ENCODE data around the gene LEFTY1. TPM values are rescaled to one million over a fixed set of nuclear protein-coding genes. Genes with fewer than 3 reads are reported as not detected.
A peak's percentile ranks its signal among the peaks of the same experiment; 100 is the strongest.

Gene LEFTY1
- total and polyA plus RNA-seq, 4 donors: 0.42 to 1.4 (median 0.87) TPM

DNA sequence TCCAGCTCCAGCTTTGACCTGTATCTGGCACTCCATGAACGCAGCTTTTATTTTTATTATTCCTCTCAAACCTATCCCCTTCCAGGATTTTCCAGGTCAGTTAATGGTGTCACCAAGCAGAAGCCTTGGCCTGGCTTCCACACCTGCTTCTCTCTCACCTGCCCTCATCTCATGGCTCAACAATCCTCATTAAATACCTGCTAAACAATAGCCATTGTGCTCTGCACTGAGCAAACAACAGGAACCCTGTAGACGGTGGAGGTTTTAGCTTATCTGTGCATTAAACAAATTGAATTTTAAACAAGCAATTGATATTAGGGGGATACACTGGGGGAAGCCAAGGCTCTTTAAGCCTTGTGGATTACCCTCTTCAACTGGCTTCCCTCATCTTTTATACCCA, 19.8 kb upstream of the LEFTY1 start:
- Histone ChIP-seq H3K27ac (ENCODE audit: low read depth in 1 of 2, low read length in 2 of 2) (no peak overlapping the region), H3K4me1 (ENCODE audit: control insufficient read depth in 4 of 4, insufficient read depth in 4 of 4, low read length in 3 of 4) (peaks cover 0 to 2% (median 0%) of the 10 kb centered on the region in 4 donors), H3K9me3 (ENCODE audit: control insufficient read depth in 4 of 4, low read length in 3 of 4) (no peaks in the 10 kb centered on the region), H3K27me3 (ENCODE audit: control insufficient read depth in 4 of 4, insufficient read depth in 4 of 4, low read length in 3 of 4) (no peaks in the 10 kb centered on the region), H3K36me3 (ENCODE audit: control insufficient read depth in 4 of 4, insufficient read depth in 3 of 4, low read depth in 1 of 4, low read length in 3 of 4) (no peaks in the 10 kb centered on the region), H3K4me3 (ENCODE audit: low read depth in 1 of 3, low read length in 3 of 3) (no peak overlapping the region), H3K9ac (ENCODE audit: low read depth in 1 of 2, low read length in 2 of 2) (no peak overlapping the region)
- TF ChIP-seq, protein P1, sequence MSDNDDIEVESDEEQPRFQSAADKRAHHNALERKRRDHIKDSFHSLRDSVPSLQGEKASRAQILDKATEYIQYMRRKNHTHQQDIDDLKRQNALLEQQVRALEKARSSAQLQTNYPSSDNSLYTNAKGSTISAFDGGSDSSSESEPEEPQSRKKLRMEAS (IDR thresholded peaks at IDR 0.05): no peak
- TF ChIP-seq HNF4G (IDR thresholded peaks at IDR 0.05): no peak
- no peak for TF ChIP-seq SP1 (IDR thresholded peaks at IDR 0.05)
- no peak for TF ChIP-seq FOXA2 (IDR thresholded peaks at IDR 0.05)
- TF ChIP-seq NR2F2 (IDR thresholded peaks at IDR 0.05): no peak
- TF ChIP-seq, protein P2, sequence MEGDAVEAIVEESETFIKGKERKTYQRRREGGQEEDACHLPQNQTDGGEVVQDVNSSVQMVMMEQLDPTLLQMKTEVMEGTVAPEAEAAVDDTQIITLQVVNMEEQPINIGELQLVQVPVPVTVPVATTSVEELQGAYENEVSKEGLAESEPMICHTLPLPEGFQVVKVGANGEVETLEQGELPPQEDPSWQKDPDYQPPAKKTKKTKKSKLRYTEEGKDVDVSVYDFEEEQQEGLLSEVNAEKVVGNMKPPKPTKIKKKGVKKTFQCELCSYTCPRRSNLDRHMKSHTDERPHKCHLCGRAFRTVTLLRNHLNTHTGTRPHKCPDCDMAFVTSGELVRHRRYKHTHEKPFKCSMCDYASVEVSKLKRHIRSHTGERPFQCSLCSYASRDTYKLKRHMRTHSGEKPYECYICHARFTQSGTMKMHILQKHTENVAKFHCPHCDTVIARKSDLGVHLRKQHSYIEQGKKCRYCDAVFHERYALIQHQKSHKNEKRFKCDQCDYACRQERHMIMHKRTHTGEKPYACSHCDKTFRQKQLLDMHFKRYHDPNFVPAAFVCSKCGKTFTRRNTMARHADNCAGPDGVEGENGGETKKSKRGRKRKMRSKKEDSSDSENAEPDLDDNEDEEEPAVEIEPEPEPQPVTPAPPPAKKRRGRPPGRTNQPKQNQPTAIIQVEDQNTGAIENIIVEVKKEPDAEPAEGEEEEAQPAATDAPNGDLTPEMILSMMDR (IDR thresholded peaks at IDR 0.05; ENCODE audit: low read depth, low read length, missing input control): no peak
- no peak for TF ChIP-seq YY1 (IDR thresholded peaks at IDR 0.05)
- no peak for TF ChIP-seq RXRA (IDR thresholded peaks at IDR 0.05)
- no peak for TF ChIP-seq RAD21 (IDR thresholded peaks at IDR 0.05)
- no peak for TF ChIP-seq EGR1 (IDR thresholded peaks at IDR 0.05; ENCODE audit: low read depth in 2 of 2)
- TF ChIP-seq GABPA (IDR thresholded peaks at IDR 0.05 in 1 of 2, conservative IDR thresholded peaks at IDR 0.05 in 1 of 2): no peak
- TF ChIP-seq FOXA1 (IDR thresholded peaks at IDR 0.05): no peak
- WGBS: 88% methylated on average over 2 of the region's 2 CpGs
- DNase-seq (ENCODE audit: low spot score): no peak

DNA sequence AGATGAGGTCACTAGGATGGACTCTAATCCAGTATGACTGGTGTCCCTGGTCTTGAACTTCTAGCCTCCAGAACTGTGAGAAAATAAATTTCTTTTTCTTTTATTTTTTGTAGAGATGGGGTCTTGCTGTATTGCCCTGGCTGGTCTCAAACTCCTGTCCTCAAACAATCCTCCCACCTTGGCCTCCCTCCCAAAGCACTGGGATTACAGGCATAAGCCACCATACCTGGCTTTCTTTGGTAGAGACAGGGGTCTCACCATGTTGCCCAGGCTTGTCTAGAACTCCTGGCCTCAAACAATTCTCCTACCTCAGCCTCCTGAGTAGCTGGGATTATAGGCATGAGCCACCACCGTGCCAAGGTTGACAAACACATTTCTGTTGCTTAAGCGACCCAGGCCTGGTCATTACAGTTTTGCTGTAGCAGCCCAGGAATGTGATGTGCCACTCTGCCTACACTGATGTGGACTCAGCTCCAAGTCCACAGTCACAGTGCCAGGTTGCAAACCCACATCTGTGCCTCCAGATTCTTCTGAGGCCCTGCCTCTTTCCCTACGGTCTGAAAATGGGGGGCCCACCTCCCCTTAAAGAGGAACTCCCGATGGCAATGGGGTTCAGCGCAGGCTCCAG, 19.2 kb upstream of the LEFTY1 start:
- Histone ChIP-seq H3K9ac (ENCODE audit: low read depth in 1 of 2, low read length in 2 of 2) (no peak overlapping the region), H3K9me3 (ENCODE audit: control insufficient read depth in 4 of 4, low read length in 3 of 4) (no peaks in the 10 kb centered on the region), H3K4me3 (ENCODE audit: low read depth in 1 of 3, low read length in 3 of 3) (no peak overlapping the region), H3K4me1 (ENCODE audit: control insufficient read depth in 4 of 4, insufficient read depth in 4 of 4, low read length in 3 of 4) (peaks cover 0 to 2% (median 0%) of the 10 kb centered on the region in 4 donors), H3K27me3 (ENCODE audit: control insufficient read depth in 4 of 4, insufficient read depth in 4 of 4, low read length in 3 of 4) (no peaks in the 10 kb centered on the region), H3K27ac (ENCODE audit: low read depth in 1 of 2, low read length in 2 of 2) (no peak overlapping the region), H3K36me3 (ENCODE audit: control insufficient read depth in 4 of 4, insufficient read depth in 3 of 4, low read depth in 1 of 4, low read length in 3 of 4) (no peaks in the 10 kb centered on the region)
- WGBS: 68% methylated on average over 5 of the region's 5 CpGs
- no peak for DNase-seq (ENCODE audit: low spot score)
- TF ChIP-seq HNF4G (IDR thresholded peaks at IDR 0.05): no peak
- TF ChIP-seq HNF4A (conservative IDR thresholded peaks at IDR 0.05): peak; percentile 22 to 75
- TF ChIP-seq RXRA (IDR thresholded peaks at IDR 0.05): peak in 1 of 2 donors; percentile 39
- no peak for TF ChIP-seq FOXA2 (IDR thresholded peaks at IDR 0.05)

DNA sequence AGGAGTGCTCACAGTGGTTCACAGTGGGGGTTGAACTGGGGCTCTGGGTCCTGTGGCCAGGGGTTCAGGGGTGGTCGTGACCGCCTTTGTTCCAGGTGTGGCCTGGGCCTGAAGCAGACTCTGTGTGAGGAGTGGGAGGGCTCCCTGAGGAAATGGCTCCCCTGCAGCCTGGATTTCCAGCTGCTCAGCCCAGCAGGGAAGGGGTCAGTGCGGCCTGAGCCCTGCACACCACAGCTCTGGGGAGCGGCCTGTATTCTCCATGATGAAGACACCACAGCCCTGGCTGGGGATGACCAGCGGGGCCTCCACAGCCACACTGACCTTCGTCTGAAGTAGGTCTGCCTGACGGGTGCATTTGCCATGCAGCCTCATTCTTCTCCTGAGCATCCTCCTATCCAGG, 18.4 kb upstream of the LEFTY1 start:
- Histone ChIP-seq H3K4me1 (ENCODE audit: control insufficient read depth in 4 of 4, insufficient read depth in 4 of 4, low read length in 3 of 4) (peaks cover 0 to 2% (median 0%) of the 10 kb centered on the region in 4 donors), H3K36me3 (ENCODE audit: control insufficient read depth in 4 of 4, insufficient read depth in 3 of 4, low read depth in 1 of 4, low read length in 3 of 4) (no peaks in the 10 kb centered on the region), H3K9ac (ENCODE audit: low read depth in 1 of 2, low read length in 2 of 2) (no peak overlapping the region), H3K9me3 (ENCODE audit: control insufficient read depth in 4 of 4, low read length in 3 of 4) (no peaks in the 10 kb centered on the region), H3K27me3 (ENCODE audit: control insufficient read depth in 4 of 4, insufficient read depth in 4 of 4, low read length in 3 of 4) (no peaks in the 10 kb centered on the region), H3K27ac (ENCODE audit: low read depth in 1 of 2, low read length in 2 of 2) (no peak overlapping the region), H3K4me3 (ENCODE audit: low read depth in 1 of 3, low read length in 3 of 3) (no peak overlapping the region)
- no peak for DNase-seq (ENCODE audit: low spot score)
- WGBS: 95% methylated on average over 7 of the region's 7 CpGs
- TF ChIP-seq HNF4A (conservative IDR thresholded peaks at IDR 0.05): no peak
- TF ChIP-seq RXRA (IDR thresholded peaks at IDR 0.05): no peak
- no peak for TF ChIP-seq RAD21 (IDR thresholded peaks at IDR 0.05)
- TF ChIP-seq EGR1 (IDR thresholded peaks at IDR 0.05; ENCODE audit: low read depth in 2 of 2): no peak
- TF ChIP-seq, protein P2 (IDR thresholded peaks at IDR 0.05; ENCODE audit: low read depth, low read length, missing input control): no peak
- no peak for TF ChIP-seq FOXA1 (IDR thresholded peaks at IDR 0.05)
- TF ChIP-seq, protein P3, sequence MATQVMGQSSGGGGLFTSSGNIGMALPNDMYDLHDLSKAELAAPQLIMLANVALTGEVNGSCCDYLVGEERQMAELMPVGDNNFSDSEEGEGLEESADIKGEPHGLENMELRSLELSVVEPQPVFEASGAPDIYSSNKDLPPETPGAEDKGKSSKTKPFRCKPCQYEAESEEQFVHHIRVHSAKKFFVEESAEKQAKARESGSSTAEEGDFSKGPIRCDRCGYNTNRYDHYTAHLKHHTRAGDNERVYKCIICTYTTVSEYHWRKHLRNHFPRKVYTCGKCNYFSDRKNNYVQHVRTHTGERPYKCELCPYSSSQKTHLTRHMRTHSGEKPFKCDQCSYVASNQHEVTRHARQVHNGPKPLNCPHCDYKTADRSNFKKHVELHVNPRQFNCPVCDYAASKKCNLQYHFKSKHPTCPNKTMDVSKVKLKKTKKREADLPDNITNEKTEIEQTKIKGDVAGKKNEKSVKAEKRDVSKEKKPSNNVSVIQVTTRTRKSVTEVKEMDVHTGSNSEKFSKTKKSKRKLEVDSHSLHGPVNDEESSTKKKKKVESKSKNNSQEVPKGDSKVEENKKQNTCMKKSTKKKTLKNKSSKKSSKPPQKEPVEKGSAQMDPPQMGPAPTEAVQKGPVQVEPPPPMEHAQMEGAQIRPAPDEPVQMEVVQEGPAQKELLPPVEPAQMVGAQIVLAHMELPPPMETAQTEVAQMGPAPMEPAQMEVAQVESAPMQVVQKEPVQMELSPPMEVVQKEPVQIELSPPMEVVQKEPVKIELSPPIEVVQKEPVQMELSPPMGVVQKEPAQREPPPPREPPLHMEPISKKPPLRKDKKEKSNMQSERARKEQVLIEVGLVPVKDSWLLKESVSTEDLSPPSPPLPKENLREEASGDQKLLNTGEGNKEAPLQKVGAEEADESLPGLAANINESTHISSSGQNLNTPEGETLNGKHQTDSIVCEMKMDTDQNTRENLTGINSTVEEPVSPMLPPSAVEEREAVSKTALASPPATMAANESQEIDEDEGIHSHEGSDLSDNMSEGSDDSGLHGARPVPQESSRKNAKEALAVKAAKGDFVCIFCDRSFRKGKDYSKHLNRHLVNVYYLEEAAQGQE (IDR thresholded peaks at IDR 0.05): no peak
- TF ChIP-seq TAF1 (conservative IDR thresholded peaks at IDR 0.05): no peak
- TF ChIP-seq, protein P1 (IDR thresholded peaks at IDR 0.05): no peak
- no peak for TF ChIP-seq YY1 (IDR thresholded peaks at IDR 0.05)
- TF ChIP-seq, protein P4, sequence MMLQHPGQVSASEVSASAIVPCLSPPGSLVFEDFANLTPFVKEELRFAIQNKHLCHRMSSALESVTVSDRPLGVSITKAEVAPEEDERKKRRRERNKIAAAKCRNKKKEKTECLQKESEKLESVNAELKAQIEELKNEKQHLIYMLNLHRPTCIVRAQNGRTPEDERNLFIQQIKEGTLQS (IDR thresholded peaks at IDR 0.05): no peak
- TF ChIP-seq FOXA2 (IDR thresholded peaks at IDR 0.05): no peak
- TF ChIP-seq SP1 (IDR thresholded peaks at IDR 0.05): no peak
- TF ChIP-seq GABPA (IDR thresholded peaks at IDR 0.05 in 1 of 2, conservative IDR thresholded peaks at IDR 0.05 in 1 of 2): no peak
